ENCODE results near the gene LRRFIP1. TPM values are rescaled to one million over a fixed set of nuclear protein-coding genes. Genes with fewer than 3 reads are reported as not detected.
"Not testable (repeated sequence)": the region's sequence is repeated elsewhere in the genome, so short reads cannot be mapped to it uniquely, and the experiment has no call there.

The LRRFIP1 gene
- total RNA-seq, 2 donors from 2014 or later: 66.1 to 73.1 TPM

DNA sequence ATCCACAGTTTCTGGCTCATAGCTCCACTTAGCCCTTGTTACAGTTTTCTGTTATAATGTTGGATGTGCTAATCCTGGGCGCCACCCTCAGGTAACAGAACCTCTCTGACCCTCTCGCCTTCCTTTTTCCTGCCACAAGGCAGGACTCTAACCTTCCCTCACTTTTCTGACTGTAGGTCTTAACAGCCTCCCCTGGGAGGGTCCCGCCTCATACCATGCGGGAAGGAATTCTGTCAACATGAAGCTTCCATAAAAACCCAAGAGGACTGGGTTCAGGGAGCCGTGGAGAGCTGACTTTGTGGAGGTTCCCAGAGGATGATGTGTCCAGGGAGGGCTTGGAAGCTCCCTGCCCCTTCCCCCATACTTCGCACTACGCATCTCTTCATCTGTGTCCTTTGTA is 25.0 kb upstream of the LRRFIP1 start:
- H3K36me3 ChIP-seq: no peaks in the 10 kb centered on the region
- TF ChIP-seq, protein P1, sequence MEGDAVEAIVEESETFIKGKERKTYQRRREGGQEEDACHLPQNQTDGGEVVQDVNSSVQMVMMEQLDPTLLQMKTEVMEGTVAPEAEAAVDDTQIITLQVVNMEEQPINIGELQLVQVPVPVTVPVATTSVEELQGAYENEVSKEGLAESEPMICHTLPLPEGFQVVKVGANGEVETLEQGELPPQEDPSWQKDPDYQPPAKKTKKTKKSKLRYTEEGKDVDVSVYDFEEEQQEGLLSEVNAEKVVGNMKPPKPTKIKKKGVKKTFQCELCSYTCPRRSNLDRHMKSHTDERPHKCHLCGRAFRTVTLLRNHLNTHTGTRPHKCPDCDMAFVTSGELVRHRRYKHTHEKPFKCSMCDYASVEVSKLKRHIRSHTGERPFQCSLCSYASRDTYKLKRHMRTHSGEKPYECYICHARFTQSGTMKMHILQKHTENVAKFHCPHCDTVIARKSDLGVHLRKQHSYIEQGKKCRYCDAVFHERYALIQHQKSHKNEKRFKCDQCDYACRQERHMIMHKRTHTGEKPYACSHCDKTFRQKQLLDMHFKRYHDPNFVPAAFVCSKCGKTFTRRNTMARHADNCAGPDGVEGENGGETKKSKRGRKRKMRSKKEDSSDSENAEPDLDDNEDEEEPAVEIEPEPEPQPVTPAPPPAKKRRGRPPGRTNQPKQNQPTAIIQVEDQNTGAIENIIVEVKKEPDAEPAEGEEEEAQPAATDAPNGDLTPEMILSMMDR (IDR thresholded peaks at IDR 0.05): no peak
- no peak for TF ChIP-seq POLR2A (IDR thresholded peaks at IDR 0.05)
- intact Hi-C loops (cut with DNase I): loop anchor here (5.0 kb wide), 1 partner anchor 140 kb away; no protein-coding TSS in a partner anchor
- no peaks in the 10 kb centered on the region for H3K4me1 ChIP-seq (replicated peaks)
- 95% methylated on average over 7 of the region's 7 CpGs for WGBS
- H3K27ac ChIP-seq: no peak overlapping the region
- H3K4me3 ChIP-seq: no peak overlapping the region
- DNase-seq (ENCODE audit: low spot score): no peak
- H3K27me3 ChIP-seq (replicated peaks; ENCODE audit: insufficient read depth): no peaks in the 10 kb centered on the region
- no peaks in the 10 kb centered on the region for H3K9me3 ChIP-seq

DNA sequence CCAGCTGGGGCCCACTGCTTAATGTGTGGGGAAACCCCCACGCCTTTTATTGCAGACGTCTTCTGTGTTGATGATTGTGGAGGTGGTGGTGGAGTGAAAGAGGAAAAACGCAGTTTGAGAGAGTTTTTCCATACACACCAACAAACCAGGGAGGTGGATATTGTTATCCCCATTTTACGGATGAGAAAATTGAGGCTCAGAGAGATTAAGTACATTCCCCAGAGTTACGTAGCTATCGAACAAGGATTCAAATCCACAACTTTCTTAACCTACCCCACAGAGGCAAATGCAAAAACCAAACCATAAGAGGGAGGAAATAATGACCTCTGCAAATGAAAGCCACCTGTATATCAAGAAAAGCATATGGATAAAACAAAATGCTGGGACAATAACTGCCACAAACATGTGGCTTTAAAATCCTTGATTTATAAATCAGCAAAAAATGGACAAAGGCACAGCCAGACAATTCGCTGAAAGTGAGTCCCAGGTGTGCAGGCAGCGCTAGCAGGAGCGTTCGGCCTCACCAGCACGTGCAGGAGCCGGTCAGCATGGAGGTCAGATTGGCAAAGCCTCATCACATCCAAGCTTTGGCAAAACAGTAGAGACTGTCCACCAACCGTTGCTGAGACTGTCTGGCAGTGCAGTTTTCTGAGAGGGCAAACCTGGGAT is 24.2 kb upstream of the LRRFIP1 start:
- Histone ChIP-seq H3K27me3 (replicated peaks; ENCODE audit: insufficient read depth) (no peaks in the 10 kb centered on the region), H3K9me3 (no peaks in the 10 kb centered on the region), H3K4me1 (replicated peaks) (no peaks in the 10 kb centered on the region), H3K36me3 (no peaks in the 10 kb centered on the region), H3K4me3 (no peak overlapping the region), H3K27ac (no peak overlapping the region)
- DNase-seq (ENCODE audit: low spot score): no peak
- 88% methylated on average over 13 of the region's 13 CpGs for WGBS
- TF ChIP-seq, protein P1 (IDR thresholded peaks at IDR 0.05): no peak
- TF ChIP-seq POLR2A (IDR thresholded peaks at IDR 0.05) (no peak), POLR2AphosphoS5 (IDR thresholded peaks at IDR 0.05) (no peak)
- intact Hi-C loops (cut with DNase I): loop anchor here (5.0 kb wide), 1 partner anchor 139 kb away; no protein-coding TSS in a partner anchor

DNA sequence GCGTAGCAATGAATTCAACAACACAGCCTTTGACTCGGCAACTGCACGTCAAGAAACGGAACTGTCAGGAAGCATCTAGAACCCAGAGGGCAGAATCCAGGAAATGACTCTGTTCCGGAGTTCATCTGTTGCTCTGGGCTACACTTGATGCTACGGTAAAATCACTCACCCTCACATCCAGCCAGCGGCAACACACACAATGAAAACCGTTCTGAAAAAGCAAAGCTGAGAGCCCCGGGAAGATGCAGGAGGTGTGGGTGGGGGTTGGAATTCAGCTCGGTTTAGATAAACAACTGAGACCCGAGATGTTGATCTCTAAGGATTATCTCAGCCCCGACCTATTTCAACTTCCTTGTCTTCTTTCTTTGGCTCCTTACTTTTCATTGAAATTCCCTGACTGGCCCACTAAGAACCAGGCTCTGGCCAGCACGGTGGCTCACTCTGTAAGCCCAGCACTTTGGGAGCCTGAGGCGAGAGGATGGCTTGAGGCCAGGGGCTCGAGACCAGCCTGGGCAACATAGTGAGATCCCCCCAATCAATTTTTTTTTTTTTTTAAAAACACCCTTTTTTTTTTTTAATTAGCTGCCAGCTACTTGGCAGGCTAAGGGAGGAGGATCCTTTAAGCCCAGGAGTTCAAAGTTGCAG is 23.5 kb upstream of the LRRFIP1 start:
- peak; percentile 68 for TF ChIP-seq POLR2AphosphoS5 (IDR thresholded peaks at IDR 0.05)
- TF ChIP-seq POLR2A (IDR thresholded peaks at IDR 0.05): peak; percentile 19
- TF ChIP-seq, protein P1 (IDR thresholded peaks at IDR 0.05): no peak
- H3K4me1 ChIP-seq (replicated peaks): no peaks in the 10 kb centered on the region
- no peaks in the 10 kb centered on the region for H3K27me3 ChIP-seq (replicated peaks; ENCODE audit: insufficient read depth)
- no peaks in the 10 kb centered on the region for H3K36me3 ChIP-seq
- DNase-seq (ENCODE audit: low spot score): no peak
- WGBS: 40% methylated on average over 15 of the region's 15 CpGs
- no peaks in the 10 kb centered on the region for H3K9me3 ChIP-seq
- intact Hi-C loops (cut with DNase I): loop anchor here (5.0 kb wide), 1 partner anchor 138 kb away; no protein-coding TSS in a partner anchor
- no peak overlapping the region for H3K27ac ChIP-seq
- H3K4me3 ChIP-seq: no peak overlapping the region

DNA sequence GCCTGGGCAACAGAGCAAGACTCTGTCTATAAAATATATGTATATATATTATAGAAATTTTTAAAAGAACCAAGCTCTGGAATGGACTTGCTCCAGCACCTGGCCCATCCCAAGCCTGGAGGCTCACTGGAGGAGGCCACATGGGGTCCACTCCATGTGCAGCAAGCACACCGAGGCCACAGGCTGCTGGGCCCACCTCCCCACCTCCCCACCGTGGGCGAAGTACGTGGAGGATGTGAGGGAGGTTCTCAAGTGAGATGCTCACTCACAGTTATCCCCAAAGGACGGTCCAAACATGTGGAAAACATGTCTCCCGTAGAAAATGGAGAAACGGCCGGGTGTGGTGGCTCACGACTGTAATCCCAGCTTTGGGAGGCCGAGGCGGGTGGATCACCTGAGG is 23.0 kb upstream of the LRRFIP1 start:
- H3K4me3 ChIP-seq: no peak overlapping the region
- H3K27ac ChIP-seq: no peak overlapping the region
- 96% methylated on average over 11 of the region's 11 CpGs for WGBS
- no peak for DNase-seq (ENCODE audit: low spot score)
- no peaks in the 10 kb centered on the region for H3K9me3 ChIP-seq
- H3K4me1 ChIP-seq (replicated peaks): no peaks in the 10 kb centered on the region
- no peaks in the 10 kb centered on the region for H3K36me3 ChIP-seq
- intact Hi-C loops (cut with DNase I): loop anchor here (5.0 kb wide), 1 partner anchor 138 kb away; no protein-coding TSS in a partner anchor
- no peak for TF ChIP-seq POLR2A (IDR thresholded peaks at IDR 0.05)
- H3K27me3 ChIP-seq (replicated peaks; ENCODE audit: insufficient read depth): no peaks in the 10 kb centered on the region

DNA sequence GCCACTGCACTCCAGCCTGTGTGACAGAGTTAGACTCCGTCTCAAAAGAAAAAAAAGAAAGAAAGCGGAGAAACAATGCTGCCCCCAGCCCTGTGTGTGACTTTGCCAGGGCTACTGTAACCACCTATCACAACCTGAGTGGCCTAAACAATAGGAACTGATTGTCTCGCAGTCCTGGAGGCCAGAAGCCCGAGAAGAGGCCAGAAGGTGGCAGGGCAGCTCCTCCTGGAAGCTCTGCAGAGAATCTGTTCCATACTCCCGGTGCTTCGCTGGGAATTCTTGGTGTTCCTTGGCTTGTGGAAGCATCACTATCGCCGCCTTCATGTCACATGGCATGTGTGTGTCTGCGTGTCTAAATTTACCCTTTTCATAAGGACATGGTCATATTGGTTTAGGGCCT is 22.4 kb upstream of the LRRFIP1 start:
- Histone ChIP-seq H3K4me1 (replicated peaks) (no peaks in the 10 kb centered on the region), H3K4me3 (no peak overlapping the region), H3K9me3 (no peaks in the 10 kb centered on the region), H3K36me3 (no peaks in the 10 kb centered on the region), H3K27me3 (replicated peaks; ENCODE audit: insufficient read depth) (no peaks in the 10 kb centered on the region), H3K27ac (no peak overlapping the region)
- no peak for DNase-seq (ENCODE audit: low spot score)
- WGBS: 88% methylated on average over 9 of the region's 9 CpGs
- intact Hi-C loops (cut with DNase I): loop anchor here (5.0 kb wide), 1 partner anchor 137 kb away; no protein-coding TSS in a partner anchor
- TF ChIP-seq, protein P1 (IDR thresholded peaks at IDR 0.05): no peak
- no peak for TF ChIP-seq POLR2A (IDR thresholded peaks at IDR 0.05)
- TF ChIP-seq POLR2AphosphoS5 (IDR thresholded peaks at IDR 0.05): no peak

DNA sequence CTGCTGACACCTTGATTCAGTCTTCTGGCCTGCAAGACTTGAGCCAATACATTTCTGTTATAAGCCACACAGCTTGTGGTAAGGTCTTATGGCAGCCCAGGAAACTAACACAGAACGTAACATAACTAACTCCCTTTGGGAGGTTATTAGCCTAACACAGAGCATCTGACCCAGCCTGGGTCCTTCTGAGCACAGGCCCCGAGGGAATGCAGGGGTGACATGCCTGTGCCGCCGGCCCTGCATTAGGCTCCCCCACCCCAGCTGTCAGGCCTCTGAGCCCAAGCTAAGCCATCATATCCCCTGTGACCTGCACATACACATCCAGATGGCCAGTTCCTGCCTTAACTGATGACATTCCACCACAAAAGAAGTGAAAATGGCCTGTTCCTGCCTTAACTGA is 20.9 kb upstream of the LRRFIP1 start:
- intact Hi-C loops (cut with DNase I); H3K36me3 ChIP-seq: not testable (repeated sequence)
- 96% methylated on average over 4 of the region's 4 CpGs for WGBS

More for the DNA sequence above, 20.9 kb upstream of the LRRFIP1 start:
- not testable (repeated sequence) for H3K4me3 ChIP-seq; H3K27me3 ChIP-seq (replicated peaks; ENCODE audit: insufficient read depth); H3K4me1 ChIP-seq (replicated peaks); H3K9me3 ChIP-seq; DNase-seq (ENCODE audit: low spot score); H3K27ac ChIP-seq

Measured in prostate gland (tissue), 2 donors.